HCT116 (cell line): ENCODE results near the gene LGR6. TPM values are rescaled to one million over a fixed set of nuclear protein-coding genes. Genes with fewer than 3 reads are reported as not detected.

ENCODE experiments used
- ATAC-seq: fragments of 200-7000 bp; cut with Tn5 transposase; 2 replicates; pipeline ENCODE4 v1.9.1; 2020; ENCODE audit warnings: mild to moderate bottlenecking, moderate library complexity
- BruUV-seq: library from RNA; stranded (reverse); fragments of 400-500 nt; replicated peaks from 2 replicates; lab custom pipeline; 2021; lab: Mats Ljungman, UMichigan
- CTCF ChIA-PET: fragments of 300-600 bp; sonication (Branson Sonifier 250); formaldehyde crosslinking; loops from one replicate; lab custom pipeline; 2021; ENCODE audit warnings: antibody characterized with exemption; lab: Charles Lee
- POLR2A ChIA-PET: fragments of 300-600, 350-600 bp; sonication (Branson Sonifier 250); formaldehyde crosslinking; loops from one replicate; lab custom pipeline; 2021; ENCODE audit warnings: antibody characterized with exemption; lab: Charles Lee
- RAD21 ChIA-PET, 2 experiments: fragments of 300-600 bp; sonication (Branson Sonifier 250); formaldehyde crosslinking; loops; one replicate each; lab custom pipeline; 2023; ENCODE audit warnings: low total read pairs in 2 of 2; ENCODE audit not compliant: uncharacterized antibody in 2 of 2, unreplicated experiment in 2 of 2, low non-redundant PET in 1 of 2; lab: Charles Lee
- DNase-seq: peaks from one replicate; pipeline ENCODE4 v3.0.0-alpha.2; 2010; ENCODE audit warnings: low read depth, low spot score
- H2AFZ ChIP-seq: fragments of 200-600 bp; shearing (Covaris generic), sonication (generic); 2 replicates; pipeline ENCODE4 v1.6.1; 2017; ENCODE audit warnings: low read depth, mixed run types, mixed read lengths, antibody characterized with exemption, low read length; ENCODE audit not compliant: poor library complexity, severe bottlenecking
- H3K27ac ChIP-seq: 2 replicates; pipeline ENCODE4 v1.5.1; 2012; ENCODE audit warnings: low read depth, low read length
- H3K27me3 ChIP-seq: fragments of 200-600 bp; sonication (generic); 2 replicates; pipeline ENCODE4 v1.6.1; 2016; ENCODE audit warnings: mixed run types, low read length, mixed read lengths; ENCODE audit not compliant: insufficient read depth
- H3K36me3 ChIP-seq, 2 experiments: fragments of 200-500 bp in 1 of 2; fragments of 200-600 bp in 1 of 2; sonication (Bioruptor generic) in 1 of 2; sonication (generic) in 1 of 2; 2 replicates each; pipeline versions ENCODE4 v1.5.1 to v1.6.1; 2014 to 2016; ENCODE audit warnings: low read length in 2 of 2, inconsistent platforms in 1 of 2, mixed read lengths in 1 of 2, mixed run types in 1 of 2; ENCODE audit not compliant: insufficient read depth in 2 of 2, control insufficient read depth in 1 of 2
- H3K4me1 ChIP-seq, 2 experiments: fragments of 200-600 bp in 1 of 2; sonication (generic) in 1 of 2; 2 replicates each; pipeline versions ENCODE4 v1.5.1 to v1.6.1; 2012 to 2017; ENCODE audit warnings: low read length in 2 of 2, inconsistent platforms in 1 of 2, mild to moderate bottlenecking in 1 of 2, mixed read lengths in 1 of 2, mixed run types in 1 of 2, moderate library complexity in 1 of 2; ENCODE audit not compliant: insufficient read depth in 2 of 2, control insufficient read depth in 1 of 2
- H3K4me2 ChIP-seq: fragments of 200-600 bp; sonication (generic); 2 replicates; pipeline ENCODE4 v1.6.1; 2017; ENCODE audit warnings: mixed run types, low read length, mixed read lengths
- H3K4me3 ChIP-seq, 2 experiments: fragments of 200-600 bp in 1 of 2; sonication (generic) in 1 of 2; replicated peaks in 1 of 2; 2 replicates each; pipeline ENCODE4 v1.5.1; 2011 to 2016; ENCODE audit warnings: low read length in 2 of 2, control low read depth in 1 of 2, low read depth in 1 of 2, mild to moderate bottlenecking in 1 of 2, mixed read lengths in 1 of 2, mixed run types in 1 of 2
- H3K79me2 ChIP-seq: fragments of 200-600 bp; sonication (generic); 2 replicates; pipeline ENCODE4 v1.6.1; 2017; ENCODE audit warnings: mild to moderate bottlenecking, mixed run types, low read length, moderate library complexity, mixed read lengths; ENCODE audit not compliant: insufficient read depth
- H3K9ac ChIP-seq: fragments of 200-600 bp; sonication (generic); 2 replicates; pipeline ENCODE4 v1.6.1; 2016; ENCODE audit warnings: low read length, mixed read lengths
- H3K9me2 ChIP-seq: fragments of 200-600 bp; sonication (generic), shearing (Covaris generic); 2 replicates; pipeline ENCODE4 v1.6.1; 2017; ENCODE audit warnings: mixed run types, mild to moderate bottlenecking, moderate library complexity; ENCODE audit not compliant: insufficient read depth
- H3K9me3 ChIP-seq, 2 experiments: fragments of 200-500 bp in 1 of 2; fragments of 200-600 bp in 1 of 2; sonication (Bioruptor generic) in 1 of 2; sonication (generic) in 1 of 2; 2 replicates each; pipeline ENCODE4 v1.6.1; 2014 to 2017; ENCODE audit warnings: low read length in 2 of 2, mixed read lengths in 2 of 2, inconsistent platforms in 1 of 2, low read depth in 1 of 2, mild to moderate bottlenecking in 1 of 2, mixed run types in 1 of 2, moderate library complexity in 1 of 2; ENCODE audit not compliant: control insufficient read depth in 1 of 2, insufficient read depth in 1 of 2
- H4K20me1 ChIP-seq: fragments of 200-600 bp; sonication (generic), shearing (Covaris generic); 2 replicates; pipeline ENCODE4 v1.6.1; 2017; ENCODE audit warnings: mixed run types, mild to moderate bottlenecking, moderate library complexity; ENCODE audit not compliant: insufficient read depth
- CEBPB ChIP-seq: IDR thresholded peaks from 2 replicates; pipeline ENCODE4 v1.6.1; 2012; ENCODE audit warnings: low read depth
- ELF1 ChIP-seq: IDR thresholded peaks from 2 replicates; pipeline ENCODE4 v1.6.1; 2012; ENCODE audit warnings: low read depth, borderline replicate concordance
- FOSL1 ChIP-seq: IDR thresholded peaks from 2 replicates; pipeline ENCODE4 v1.6.1; 2012; ENCODE audit warnings: low read depth
- RAD21 ChIP-seq: IDR thresholded peaks from 2 replicates; pipeline ENCODE4 v1.6.1; 2012; ENCODE audit warnings: low read depth, mild to moderate bottlenecking
- SIN3A ChIP-seq: IDR thresholded peaks from 2 replicates; pipeline ENCODE4 v1.6.1; 2012; ENCODE audit warnings: low read depth
- SP1 ChIP-seq: IDR thresholded peaks from 2 replicates; pipeline ENCODE4 v1.6.1; 2012; ENCODE audit warnings: low read depth
- SRF ChIP-seq: IDR thresholded peaks from 2 replicates; pipeline ENCODE4 v1.6.1; 2012; ENCODE audit warnings: low read depth
- YY1 ChIP-seq: IDR thresholded peaks from 2 replicates; pipeline ENCODE4 v1.6.1; 2011; ENCODE audit warnings: low read length, low read depth, moderate library complexity, mild to moderate bottlenecking; ENCODE audit not compliant: insufficient replicate concordance; ENCODE audit errors: extremely low read depth
- ZNF274 ChIP-seq: fragments of 200-500 bp; sonication (Bioruptor generic); IDR thresholded peaks from 2 replicates; pipeline ENCODE4 v1.6.1; 2014; ENCODE audit warnings: mild to moderate bottlenecking, low read depth, low read length, inconsistent platforms
- intact Hi-C: fragments of 100-400 bp; cut with micrococcal nuclease; formaldehyde crosslinking; loops from 2 replicates; pipeline ENCODE4 v1.10.0; 2022
- total RNA-seq: library from RNA; stranded (reverse); gene quantifications from one replicate; pipeline ENCODE4 v1.2.1, GENCODE V29; 2021; ENCODE audit not compliant: unreplicated experiment
- TF ChIP-seq, protein P1 (sequence below): IDR thresholded peaks from 2 replicates; pipeline ENCODE4 v1.6.1; 2012; ENCODE audit warnings: low read depth
- TF ChIP-seq, protein P2 (sequence below): IDR thresholded peaks from 2 replicates; pipeline ENCODE4 v1.6.1; 2011; ENCODE audit warnings: mild to moderate bottlenecking, low read length, moderate library complexity; ENCODE audit not compliant: insufficient replicate concordance; ENCODE audit errors: extremely low read depth
- TF ChIP-seq, protein P3 (sequence below): IDR thresholded peaks from 2 replicates; pipeline ENCODE4 v1.6.1; 2012
- TF ChIP-seq, protein P4 (sequence below): IDR thresholded peaks from 2 replicates; pipeline ENCODE4 v1.6.1; 2012
- TF ChIP-seq, protein P5 (sequence below), 3 experiments: fragments of 200-600 bp in 1 of 3; sonication (generic) in 1 of 3; IDR thresholded peaks in 2 of 3; conservative IDR thresholded peaks in 1 of 3; 2 replicates each; pipeline ENCODE4 v1.5.1; 2012 to 2017; ENCODE audit warnings: low read depth in 2 of 3, low read length in 2 of 3, antibody characterized with exemption in 1 of 3, borderline replicate concordance in 1 of 3, control low read depth in 1 of 3, mild to moderate bottlenecking in 1 of 3, mixed read lengths in 1 of 3, mixed run types in 1 of 3, moderate library complexity in 1 of 3; ENCODE audit not compliant: insufficient read depth in 1 of 3

Gene LGR6
- total RNA-seq, 1 experiment from 2014 or later: 0.20 TPM

DNA sequence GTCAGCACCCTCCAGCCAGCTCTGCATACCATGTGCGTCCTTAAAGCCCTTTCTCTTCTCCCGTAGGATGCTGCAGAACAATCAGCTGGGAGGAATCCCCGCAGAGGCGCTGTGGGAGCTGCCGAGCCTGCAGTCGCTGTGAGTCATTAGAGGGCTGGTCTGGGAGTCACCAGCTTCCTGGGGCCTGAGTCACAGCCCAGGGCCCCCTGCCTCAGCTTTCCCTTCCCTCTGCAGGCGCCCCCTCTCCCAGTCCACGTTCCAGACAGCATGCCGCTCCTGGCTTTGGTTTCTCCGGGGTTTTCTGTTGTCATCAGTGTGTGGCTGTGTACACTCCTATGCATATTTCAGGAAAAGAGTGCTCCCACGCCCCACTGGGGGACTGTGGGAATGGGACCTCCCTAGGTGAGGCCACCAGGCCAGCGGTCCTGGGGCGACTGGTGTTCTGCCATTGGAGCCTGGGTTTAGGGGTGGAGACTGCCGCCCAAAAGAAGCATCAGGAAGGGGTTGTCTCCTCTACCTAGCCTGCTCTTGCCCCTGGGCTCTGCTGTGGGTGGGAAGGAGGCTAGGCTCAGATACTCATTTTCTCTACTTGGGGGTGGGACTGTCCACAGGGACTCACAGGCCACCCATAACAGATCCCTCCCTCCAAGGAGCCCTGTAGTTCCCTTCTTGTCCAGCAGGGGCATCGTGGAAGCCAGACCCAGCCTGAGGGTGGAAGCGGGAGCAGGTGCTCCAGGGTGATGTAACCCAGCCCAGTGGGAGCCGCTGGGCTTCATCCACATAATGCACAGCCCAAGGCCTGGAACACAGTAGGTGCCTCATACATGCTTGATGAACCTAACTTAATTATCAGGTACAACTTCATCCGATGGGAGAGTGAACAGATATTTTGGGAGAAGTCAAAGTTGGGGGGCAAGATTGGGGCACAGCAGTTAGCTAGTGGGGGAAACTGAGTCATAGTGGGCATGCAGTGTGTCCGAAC lies 42.5 kb downstream of the LGR6 start (continued):
- TF ChIP-seq, protein P1, sequence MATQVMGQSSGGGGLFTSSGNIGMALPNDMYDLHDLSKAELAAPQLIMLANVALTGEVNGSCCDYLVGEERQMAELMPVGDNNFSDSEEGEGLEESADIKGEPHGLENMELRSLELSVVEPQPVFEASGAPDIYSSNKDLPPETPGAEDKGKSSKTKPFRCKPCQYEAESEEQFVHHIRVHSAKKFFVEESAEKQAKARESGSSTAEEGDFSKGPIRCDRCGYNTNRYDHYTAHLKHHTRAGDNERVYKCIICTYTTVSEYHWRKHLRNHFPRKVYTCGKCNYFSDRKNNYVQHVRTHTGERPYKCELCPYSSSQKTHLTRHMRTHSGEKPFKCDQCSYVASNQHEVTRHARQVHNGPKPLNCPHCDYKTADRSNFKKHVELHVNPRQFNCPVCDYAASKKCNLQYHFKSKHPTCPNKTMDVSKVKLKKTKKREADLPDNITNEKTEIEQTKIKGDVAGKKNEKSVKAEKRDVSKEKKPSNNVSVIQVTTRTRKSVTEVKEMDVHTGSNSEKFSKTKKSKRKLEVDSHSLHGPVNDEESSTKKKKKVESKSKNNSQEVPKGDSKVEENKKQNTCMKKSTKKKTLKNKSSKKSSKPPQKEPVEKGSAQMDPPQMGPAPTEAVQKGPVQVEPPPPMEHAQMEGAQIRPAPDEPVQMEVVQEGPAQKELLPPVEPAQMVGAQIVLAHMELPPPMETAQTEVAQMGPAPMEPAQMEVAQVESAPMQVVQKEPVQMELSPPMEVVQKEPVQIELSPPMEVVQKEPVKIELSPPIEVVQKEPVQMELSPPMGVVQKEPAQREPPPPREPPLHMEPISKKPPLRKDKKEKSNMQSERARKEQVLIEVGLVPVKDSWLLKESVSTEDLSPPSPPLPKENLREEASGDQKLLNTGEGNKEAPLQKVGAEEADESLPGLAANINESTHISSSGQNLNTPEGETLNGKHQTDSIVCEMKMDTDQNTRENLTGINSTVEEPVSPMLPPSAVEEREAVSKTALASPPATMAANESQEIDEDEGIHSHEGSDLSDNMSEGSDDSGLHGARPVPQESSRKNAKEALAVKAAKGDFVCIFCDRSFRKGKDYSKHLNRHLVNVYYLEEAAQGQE: no peak
- peak; percentile 67 for TF ChIP-seq CEBPB

DNA sequence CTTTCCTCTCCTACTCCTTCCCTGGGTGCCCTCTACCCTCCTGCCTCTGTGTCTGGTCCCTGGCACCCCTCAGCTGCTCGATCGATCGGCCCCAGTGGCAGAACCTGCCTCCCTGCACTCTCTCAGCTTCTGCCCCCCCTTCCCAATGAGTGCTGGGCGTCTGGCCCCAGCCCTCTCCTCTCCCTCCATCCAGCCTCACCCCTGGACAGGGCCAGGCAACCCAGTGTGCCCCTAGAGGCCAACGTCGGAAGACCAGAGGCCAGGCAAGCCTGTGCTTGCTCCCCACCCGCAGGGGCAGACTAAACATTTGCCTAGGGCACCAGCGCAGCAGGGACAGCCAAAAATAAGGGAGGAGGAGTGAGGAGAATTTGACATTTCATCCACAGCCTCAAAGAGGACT lies 43.5 kb downstream of the LGR6 start:
- peak; percentile 82 for ATAC-seq
- H3K4me1 ChIP-seq: peaks cover 25 to 30% of the 10 kb centered on the region in 2 experiments
- peak overlapping the region; percentile 80 for H3K4me2 ChIP-seq
- H3K27me3 ChIP-seq: peaks cover 12% of the 10 kb centered on the region; the same call in 1 of the 2 replicates
- H3K9ac ChIP-seq: no peak overlapping the region
- DNase-seq: peak; percentile 63
- H3K36me3 ChIP-seq: no peaks in the 10 kb centered on the region
- H3K4me3 ChIP-seq: no peak overlapping the region; a peak in 1 of 4 replicates
- no peaks in the 10 kb centered on the region for H3K9me3 ChIP-seq
- no TSS peak for BruUV-seq
- no peak overlapping the region for H2AFZ ChIP-seq
- H4K20me1 ChIP-seq: no peaks in the 10 kb centered on the region
- H3K79me2 ChIP-seq: no peaks in the 10 kb centered on the region
- RAD21 ChIA-PET: no interaction called here
- H3K9me2 ChIP-seq: no peaks in the 10 kb centered on the region
- POLR2A ChIA-PET: no interaction called here
- H3K27ac ChIP-seq: no peak overlapping the region
- intact Hi-C loops: loop anchor here (5.0 kb wide), 2 partner anchors 40 to 45 kb away; partner anchors contain the start of gene LGR6
- CTCF ChIA-PET: interaction anchor here (1.7 to 2.3 kb wide), 3 partner anchors 11 to 44 kb away, joined by 4 to 7 read pairs (median 7); partner anchors contain the start of gene LGR6
- TF ChIP-seq SP1 (no peak), SRF (no peak), CEBPB (no peak), ZNF274 (no peak), RAD21 (peak; percentile 42; the same call in 1 of the 2 replicates), SIN3A (no peak), ELF1 (no peak), YY1 (peak; percentile 44), FOSL1 (no peak)
- TF ChIP-seq, protein P2, sequence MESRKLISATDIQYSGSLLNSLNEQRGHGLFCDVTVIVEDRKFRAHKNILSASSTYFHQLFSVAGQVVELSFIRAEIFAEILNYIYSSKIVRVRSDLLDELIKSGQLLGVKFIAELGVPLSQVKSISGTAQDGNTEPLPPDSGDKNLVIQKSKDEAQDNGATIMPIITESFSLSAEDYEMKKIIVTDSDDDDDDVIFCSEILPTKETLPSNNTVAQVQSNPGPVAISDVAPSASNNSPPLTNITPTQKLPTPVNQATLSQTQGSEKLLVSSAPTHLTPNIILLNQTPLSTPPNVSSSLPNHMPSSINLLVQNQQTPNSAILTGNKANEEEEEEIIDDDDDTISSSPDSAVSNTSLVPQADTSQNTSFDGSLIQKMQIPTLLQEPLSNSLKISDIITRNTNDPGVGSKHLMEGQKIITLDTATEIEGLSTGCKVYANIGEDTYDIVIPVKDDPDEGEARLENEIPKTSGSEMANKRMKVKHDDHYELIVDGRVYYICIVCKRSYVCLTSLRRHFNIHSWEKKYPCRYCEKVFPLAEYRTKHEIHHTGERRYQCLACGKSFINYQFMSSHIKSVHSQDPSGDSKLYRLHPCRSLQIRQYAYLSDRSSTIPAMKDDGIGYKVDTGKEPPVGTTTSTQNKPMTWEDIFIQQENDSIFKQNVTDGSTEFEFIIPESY: no peak
- TF ChIP-seq, protein P3, sequence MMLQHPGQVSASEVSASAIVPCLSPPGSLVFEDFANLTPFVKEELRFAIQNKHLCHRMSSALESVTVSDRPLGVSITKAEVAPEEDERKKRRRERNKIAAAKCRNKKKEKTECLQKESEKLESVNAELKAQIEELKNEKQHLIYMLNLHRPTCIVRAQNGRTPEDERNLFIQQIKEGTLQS: no peak
- TF ChIP-seq, protein P4, sequence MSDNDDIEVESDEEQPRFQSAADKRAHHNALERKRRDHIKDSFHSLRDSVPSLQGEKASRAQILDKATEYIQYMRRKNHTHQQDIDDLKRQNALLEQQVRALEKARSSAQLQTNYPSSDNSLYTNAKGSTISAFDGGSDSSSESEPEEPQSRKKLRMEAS: no peak
- TF ChIP-seq, protein P5, sequence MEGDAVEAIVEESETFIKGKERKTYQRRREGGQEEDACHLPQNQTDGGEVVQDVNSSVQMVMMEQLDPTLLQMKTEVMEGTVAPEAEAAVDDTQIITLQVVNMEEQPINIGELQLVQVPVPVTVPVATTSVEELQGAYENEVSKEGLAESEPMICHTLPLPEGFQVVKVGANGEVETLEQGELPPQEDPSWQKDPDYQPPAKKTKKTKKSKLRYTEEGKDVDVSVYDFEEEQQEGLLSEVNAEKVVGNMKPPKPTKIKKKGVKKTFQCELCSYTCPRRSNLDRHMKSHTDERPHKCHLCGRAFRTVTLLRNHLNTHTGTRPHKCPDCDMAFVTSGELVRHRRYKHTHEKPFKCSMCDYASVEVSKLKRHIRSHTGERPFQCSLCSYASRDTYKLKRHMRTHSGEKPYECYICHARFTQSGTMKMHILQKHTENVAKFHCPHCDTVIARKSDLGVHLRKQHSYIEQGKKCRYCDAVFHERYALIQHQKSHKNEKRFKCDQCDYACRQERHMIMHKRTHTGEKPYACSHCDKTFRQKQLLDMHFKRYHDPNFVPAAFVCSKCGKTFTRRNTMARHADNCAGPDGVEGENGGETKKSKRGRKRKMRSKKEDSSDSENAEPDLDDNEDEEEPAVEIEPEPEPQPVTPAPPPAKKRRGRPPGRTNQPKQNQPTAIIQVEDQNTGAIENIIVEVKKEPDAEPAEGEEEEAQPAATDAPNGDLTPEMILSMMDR (IDR thresholded peaks at IDR 0.05 in 2 of 3, conservative IDR thresholded peaks at IDR 0.05 in 1 of 3; ENCODE audit: borderline replicate concordance in 1 of 3, insufficient read depth in 1 of 3, low read depth in 2 of 3, low read length in 2 of 3): peak; percentile 77 to 88 (median 85)
